22Rv1 (cell line): ENCODE data around the gene ZNF827.

ENCODE experiments used
- H3K27ac ChIP-seq: fragments of 450-650 bp; 2 replicates; pipeline ENCODE4 v1.5.1; 2017
- ZFX ChIP-seq: fragments of 450-650 bp; IDR thresholded peaks from 2 replicates; pipeline ENCODE4 v1.6.1; 2017; ENCODE audit warnings: antibody characterized with exemption, borderline replicate concordance
- TF ChIP-seq, protein P1 (sequence below): fragments of 450-650 bp; IDR thresholded peaks from 2 replicates; pipeline ENCODE4 v1.5.1; 2017; ENCODE audit warnings: mild to moderate bottlenecking

The ZNF827 gene

DNA sequence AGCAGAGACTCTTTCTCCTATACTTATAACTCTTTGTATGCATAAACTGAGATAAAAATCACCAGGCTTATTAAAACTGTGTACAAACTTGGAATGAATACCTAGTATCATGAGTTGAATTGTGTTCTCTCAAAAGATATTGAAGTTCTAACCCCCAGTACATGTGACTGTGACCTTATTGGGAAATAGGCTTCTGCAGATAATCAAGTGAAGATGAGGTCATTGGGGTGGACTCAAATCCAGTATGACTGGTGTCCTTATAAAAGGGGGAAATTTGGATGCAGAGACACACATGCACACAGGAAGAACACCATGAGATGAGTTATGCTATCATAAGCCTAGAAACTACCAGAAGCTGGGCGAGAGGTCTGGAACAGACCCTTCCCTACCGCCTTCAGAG is 26.2 kb downstream of the ZNF827 start:
- no peak overlapping the region for H3K27ac ChIP-seq
- TF ChIP-seq ZFX, result no peak
- TF ChIP-seq, protein P1, sequence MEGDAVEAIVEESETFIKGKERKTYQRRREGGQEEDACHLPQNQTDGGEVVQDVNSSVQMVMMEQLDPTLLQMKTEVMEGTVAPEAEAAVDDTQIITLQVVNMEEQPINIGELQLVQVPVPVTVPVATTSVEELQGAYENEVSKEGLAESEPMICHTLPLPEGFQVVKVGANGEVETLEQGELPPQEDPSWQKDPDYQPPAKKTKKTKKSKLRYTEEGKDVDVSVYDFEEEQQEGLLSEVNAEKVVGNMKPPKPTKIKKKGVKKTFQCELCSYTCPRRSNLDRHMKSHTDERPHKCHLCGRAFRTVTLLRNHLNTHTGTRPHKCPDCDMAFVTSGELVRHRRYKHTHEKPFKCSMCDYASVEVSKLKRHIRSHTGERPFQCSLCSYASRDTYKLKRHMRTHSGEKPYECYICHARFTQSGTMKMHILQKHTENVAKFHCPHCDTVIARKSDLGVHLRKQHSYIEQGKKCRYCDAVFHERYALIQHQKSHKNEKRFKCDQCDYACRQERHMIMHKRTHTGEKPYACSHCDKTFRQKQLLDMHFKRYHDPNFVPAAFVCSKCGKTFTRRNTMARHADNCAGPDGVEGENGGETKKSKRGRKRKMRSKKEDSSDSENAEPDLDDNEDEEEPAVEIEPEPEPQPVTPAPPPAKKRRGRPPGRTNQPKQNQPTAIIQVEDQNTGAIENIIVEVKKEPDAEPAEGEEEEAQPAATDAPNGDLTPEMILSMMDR, result no peak

DNA sequence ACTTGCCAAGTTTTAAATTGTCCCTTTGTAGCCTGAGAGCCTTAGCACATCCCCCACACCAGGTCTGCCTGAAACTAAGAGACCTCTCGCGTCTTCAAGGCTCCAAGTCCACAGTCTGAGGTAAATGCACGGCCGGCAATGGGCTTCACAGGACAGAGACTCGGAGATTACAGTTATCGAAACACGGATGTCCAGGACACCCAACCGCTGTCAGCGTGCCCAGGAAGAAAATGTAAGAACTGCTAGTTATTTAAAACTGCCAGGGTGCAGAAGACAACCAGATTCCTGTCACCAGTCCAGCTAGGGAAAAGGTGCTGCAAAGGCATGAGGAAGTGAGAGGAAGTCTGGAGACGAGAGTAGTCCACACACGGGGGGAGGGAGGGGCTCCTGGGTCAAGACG is 28.9 kb downstream of the ZNF827 start:
- no peak overlapping the region for H3K27ac ChIP-seq
- TF ChIP-seq, protein P1, result no peak
- TF ChIP-seq ZFX, result no peak

DNA sequence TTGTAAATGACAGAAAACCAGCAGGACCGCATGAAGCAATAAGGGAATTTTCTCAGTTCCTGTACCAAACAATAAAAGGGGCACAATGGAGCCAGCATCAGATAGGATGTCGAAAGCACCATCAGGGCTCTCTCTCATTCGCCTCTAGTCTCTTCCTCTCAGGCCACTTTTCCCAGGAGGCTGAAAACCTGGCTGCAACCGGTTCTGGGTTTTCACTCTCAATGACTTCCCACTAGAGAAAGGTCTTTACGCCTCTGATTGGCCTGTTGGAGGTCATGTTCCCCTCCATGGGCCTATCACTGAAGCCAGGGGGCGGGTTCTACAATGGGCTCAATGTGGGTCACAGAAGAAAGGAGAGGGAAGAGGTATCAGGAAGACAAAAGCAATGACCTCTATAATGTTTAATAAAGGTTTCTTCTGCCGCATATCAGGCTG is 29.3 kb downstream of the ZNF827 start:
- no peak for TF ChIP-seq ZFX
- TF ChIP-seq, protein P1, result no peak
- no peak overlapping the region for H3K27ac ChIP-seq

DNA sequence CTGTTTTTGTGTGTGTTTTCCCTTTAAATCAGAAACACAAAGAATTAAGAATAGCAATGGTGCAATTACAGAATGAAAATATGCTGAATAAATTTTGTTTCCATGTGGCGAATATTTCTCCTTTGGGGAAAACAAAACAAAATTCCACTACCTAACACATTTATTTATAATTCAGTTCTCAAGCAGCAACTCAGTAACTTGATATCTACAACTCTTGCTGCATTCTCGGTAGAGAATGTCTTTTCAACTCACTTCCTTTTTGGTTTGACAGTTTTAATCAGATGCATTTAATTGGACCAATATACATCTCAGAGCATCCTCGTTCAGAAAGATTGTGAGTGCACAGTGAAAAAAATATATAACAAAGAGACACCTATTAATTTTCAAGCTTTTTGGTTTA is 30.8 kb downstream of the ZNF827 start:
- no peak for TF ChIP-seq ZFX
- TF ChIP-seq, protein P1, result no peak
- H3K27ac ChIP-seq, result no peak overlapping the region

DNA sequence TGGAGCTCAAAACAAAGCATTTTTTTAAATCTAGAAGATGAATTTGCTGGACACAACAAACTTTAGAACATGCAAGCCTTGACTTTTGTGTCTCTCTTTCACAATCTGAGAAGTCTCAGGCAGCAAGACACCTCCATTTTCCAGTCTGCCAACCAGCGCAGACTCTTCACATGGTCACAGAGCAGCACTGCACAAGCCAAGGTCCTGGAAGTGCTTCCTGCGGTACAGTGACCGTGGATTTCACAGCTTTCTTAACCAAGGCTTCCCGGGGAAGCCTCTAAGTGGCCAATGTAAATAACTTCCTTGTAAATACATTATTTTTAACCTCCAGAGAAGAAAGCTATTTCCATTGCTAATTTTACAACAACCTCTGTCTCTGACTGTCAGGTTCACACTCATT is 31.2 kb downstream of the ZNF827 start:
- TF ChIP-seq, protein P1, result no peak
- TF ChIP-seq ZFX, result no peak
- H3K27ac ChIP-seq, result no peak overlapping the region

DNA sequence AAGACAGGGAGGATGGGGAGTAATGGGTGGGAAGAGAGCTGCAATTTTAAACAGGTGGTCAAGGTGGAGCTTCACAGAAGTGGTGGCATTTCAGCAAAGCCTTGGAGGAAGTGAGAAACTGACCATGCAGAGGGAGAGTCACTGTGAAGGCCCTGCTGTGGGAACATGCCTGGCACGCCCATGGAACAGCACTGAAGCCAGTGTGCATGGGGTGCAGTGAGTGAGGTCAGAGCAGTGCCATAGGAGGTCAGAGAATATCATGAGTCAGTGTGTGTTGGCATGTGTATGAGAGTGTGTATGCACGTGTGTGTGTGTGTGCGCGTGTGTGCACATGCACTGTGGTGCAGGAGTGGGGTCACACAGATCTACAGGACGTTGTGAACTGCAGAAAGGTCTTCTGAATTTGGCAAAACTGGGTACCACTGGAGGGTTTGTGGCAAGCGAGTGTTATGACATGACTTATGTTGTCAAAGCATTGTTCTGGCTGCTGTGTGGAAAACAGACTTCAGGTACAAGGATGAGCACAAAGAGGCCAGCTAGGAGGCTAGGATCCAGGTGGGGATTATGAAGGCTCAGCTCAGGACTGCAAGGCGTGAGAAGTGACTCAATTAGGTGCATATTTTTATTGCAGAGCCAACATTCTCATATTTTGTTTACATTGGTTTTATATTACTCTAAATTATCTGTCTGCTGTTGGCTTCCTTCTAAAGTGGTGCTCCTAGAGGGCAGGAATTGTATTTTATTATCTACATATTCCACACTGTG is 34.0 kb downstream of the ZNF827 start:
- no peak overlapping the region for H3K27ac ChIP-seq
- no peak for TF ChIP-seq ZFX
- TF ChIP-seq, protein P1, result no peak

DNA sequence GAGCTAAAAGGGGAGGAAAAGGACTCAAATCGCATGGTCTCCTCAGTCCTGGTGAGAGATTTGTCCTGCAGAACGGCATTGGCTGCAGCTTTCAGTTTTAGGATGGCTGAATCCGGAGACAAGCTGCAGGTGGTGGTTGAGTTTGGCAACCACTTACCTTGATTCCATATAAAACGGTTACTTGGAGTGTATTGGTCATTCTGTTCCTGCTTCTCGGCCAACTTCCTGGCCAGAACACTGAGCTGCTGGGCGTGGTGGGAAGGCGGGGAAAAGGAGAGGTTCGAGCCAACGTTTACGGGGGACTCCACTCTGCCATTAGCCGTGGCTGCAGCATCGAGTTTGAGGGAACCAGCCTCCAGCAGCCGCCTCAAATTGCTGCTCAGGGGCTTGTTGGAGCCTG is 36.1 kb downstream of the ZNF827 start:
- no peak for TF ChIP-seq ZFX
- TF ChIP-seq, protein P1, result no peak
- H3K27ac ChIP-seq, result no peak overlapping the region
